DOHH2 (cell line): ENCODE results near the gene JPH2.
A peak's percentile ranks its signal among the peaks of the same experiment; 100 is the strongest.

Experiments used
- H3F3A ChIP-seq: fragments of 200-600 bp; sonication (generic), shearing (Covaris generic); 2 replicates; pipeline ENCODE4 v1.6.0; 2016; ENCODE audit warnings: antibody characterized with exemption, mild to moderate bottlenecking; ENCODE audit not compliant: control insufficient read depth, insufficient read depth
- H3K27ac ChIP-seq: fragments of 200-600 bp; sonication (generic); 2 replicates; pipeline ENCODE4 v1.5.1; 2014; ENCODE audit warnings: low read depth, mild to moderate bottlenecking, low read length, moderate library complexity
- H3K27me3 ChIP-seq: fragments of 200-600 bp; sonication (generic); 2 replicates; pipeline ENCODE4 v1.6.1; 2014; ENCODE audit warnings: mild to moderate bottlenecking, low read length, mixed read lengths; ENCODE audit not compliant: control insufficient read depth
- H3K36me3 ChIP-seq: fragments of 200-600 bp; sonication (generic); 2 replicates; pipeline ENCODE4 v1.6.1; 2014; ENCODE audit warnings: mild to moderate bottlenecking, low read length, moderate library complexity, mixed read lengths; ENCODE audit not compliant: control insufficient read depth
- H3K4me1 ChIP-seq: fragments of 200-600 bp; sonication (generic); 2 replicates; pipeline ENCODE4 v1.6.1; 2014; ENCODE audit warnings: mild to moderate bottlenecking, low read length, mixed read lengths; ENCODE audit not compliant: control insufficient read depth
- H3K4me2 ChIP-seq: fragments of 200-600 bp; sonication (generic); 2 replicates; pipeline ENCODE4 v1.6.0; 2014; ENCODE audit warnings: mild to moderate bottlenecking, low read length, moderate library complexity
- H3K4me3 ChIP-seq: fragments of 200-600 bp; sonication (generic); 2 replicates; pipeline ENCODE4 v1.5.1; 2014; ENCODE audit warnings: mild to moderate bottlenecking, low read length, mixed read lengths
- H3K79me2 ChIP-seq: fragments of 200-600 bp; sonication (generic); 2 replicates; pipeline ENCODE4 v1.6.1; 2014; ENCODE audit warnings: mild to moderate bottlenecking, low read length, mixed read lengths; ENCODE audit not compliant: control insufficient read depth
- H3K9me2 ChIP-seq: fragments of 200-600 bp; sonication (generic); replicated peaks from 2 replicates; pipeline ENCODE4 v1.6.1; 2014; ENCODE audit warnings: mild to moderate bottlenecking, low read length, mixed read lengths; ENCODE audit not compliant: control insufficient read depth
- H3K9me3 ChIP-seq: fragments of 200-600 bp; sonication (generic); 2 replicates; pipeline ENCODE4 v1.6.1; 2014; ENCODE audit warnings: antibody characterized with exemption, low read length, mixed read lengths; ENCODE audit not compliant: control insufficient read depth, insufficient read depth
- H4K20me1 ChIP-seq: fragments of 200-600 bp; sonication (generic); 2 replicates; pipeline ENCODE4 v1.6.0; 2014; ENCODE audit warnings: low read depth, mild to moderate bottlenecking, antibody characterized with exemption, low read length, moderate library complexity; ENCODE audit not compliant: control insufficient read depth, insufficient read depth
- CTCF ChIP-seq: fragments of 200-600 bp; sonication (generic); IDR thresholded peaks from one replicate; pipeline ENCODE4 v1.5.1; 2014; ENCODE audit warnings: antibody characterized with exemption, mild to moderate bottlenecking, low read depth, low read length; ENCODE audit not compliant: poor library complexity, severe bottlenecking
- EZH2phosphoT487 ChIP-seq: fragments of 200-600 bp; sonication (generic); IDR thresholded peaks from 2 replicates; pipeline ENCODE4 v1.6.1; 2017; ENCODE audit warnings: borderline replicate concordance, mild to moderate bottlenecking, antibody characterized with exemption, low read length, moderate library complexity, mixed read lengths

Gene JPH2

GRCh38 chr20:44093249-44093582 lies 93.8 kb downstream of the JPH2 start:
- 0 out of 2 replicates have a peak, but pooled peaks cover 3% of the 10 kb centered on the region for H4K20me1 ChIP-seq
- H3K4me2 ChIP-seq: no peak overlapping the region
- no peaks in the 10 kb centered on the region for H3F3A ChIP-seq
- H3K36me3 ChIP-seq: no peaks in the 10 kb centered on the region
- 0 out of 2 replicates have a peak, but pooled peaks cover 6% of the 10 kb centered on the region for H3K4me1 ChIP-seq
- H3K27ac ChIP-seq: no peak overlapping the region
- TF ChIP-seq EZH2phosphoT487 (no peak), CTCF (no peak)
- H3K9me2 ChIP-seq: no peaks in the 10 kb centered on the region
- peaks cover 4% of the 10 kb centered on the region; the same call in 1 of the 2 replicates for H3K27me3 ChIP-seq
- no peak overlapping the region for H3K4me3 ChIP-seq
- no peaks in the 10 kb centered on the region for H3K9me3 ChIP-seq
- no peaks in the 10 kb centered on the region for H3K79me2 ChIP-seq

- no peaks in the 10 kb centered on the region for H3F3A ChIP-seq
- no peak overlapping the region for H3K4me2 ChIP-seq
- H3K27me3 ChIP-seq: peaks cover 4% of the 10 kb centered on the region; the same call in 1 of the 2 replicates
- 0 out of 2 replicates have a peak, but pooled peaks cover 6% of the 10 kb centered on the region for H3K4me1 ChIP-seq
- 0 out of 2 replicates have a peak, but pooled peaks cover 3% of the 10 kb centered on the region for H4K20me1 ChIP-seq
- H3K4me3 ChIP-seq: no peak overlapping the region
- H3K9me3 ChIP-seq: no peaks in the 10 kb centered on the region
- TF ChIP-seq CTCF (peak; percentile 68), EZH2phosphoT487 (no peak)
- no peaks in the 10 kb centered on the region for H3K9me2 ChIP-seq
- H3K27ac ChIP-seq: no peak overlapping the region
- no peaks in the 10 kb centered on the region for H3K79me2 ChIP-seq
- no peaks in the 10 kb centered on the region for H3K36me3 ChIP-seq
These were observed 94.3 kb downstream of the JPH2 start for GRCh38 chr20:44092551-44093248.

DNA sequence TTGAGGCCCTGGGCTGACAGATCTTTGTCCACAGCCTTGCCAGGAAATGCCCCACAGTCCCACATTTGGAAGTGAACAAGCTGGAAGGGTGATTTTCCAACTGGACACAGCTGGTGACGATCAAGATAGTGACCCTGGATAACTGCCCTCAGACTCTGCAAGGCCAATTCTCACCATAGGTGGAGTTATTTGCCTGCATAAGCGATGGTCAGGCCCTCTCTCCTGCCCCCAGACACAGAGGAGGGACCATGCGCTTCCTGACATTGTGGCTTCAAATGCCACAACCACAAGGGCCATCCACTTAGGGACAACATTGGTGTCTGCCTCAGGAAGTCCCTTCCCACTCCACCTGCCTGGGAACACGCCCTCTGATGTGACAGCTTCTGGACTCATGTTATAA lies 96.0 kb downstream of the JPH2 start:
- Histone ChIP-seq H3F3A (no peaks in the 10 kb centered on the region), H3K36me3 (no peaks in the 10 kb centered on the region), H3K9me2 (no peaks in the 10 kb centered on the region), H3K4me1 (0 out of 2 replicates have a peak, but pooled peaks cover 6% of the 10 kb centered on the region), H3K4me2 (no peak overlapping the region), H3K79me2 (no peaks in the 10 kb centered on the region), H3K27ac (no peak overlapping the region), H3K9me3 (no peaks in the 10 kb centered on the region), H4K20me1 (0 out of 2 replicates have a peak, but pooled peaks cover 3% of the 10 kb centered on the region), H3K4me3 (no peak overlapping the region), H3K27me3 (peaks cover 4% of the 10 kb centered on the region; the same call in 1 of the 2 replicates)
- TF ChIP-seq EZH2phosphoT487: no peak
- TF ChIP-seq CTCF: no peak
